ENCODE data around the gene TMEM37.

- TF ChIP-seq TAF1 (conservative IDR thresholded peaks at IDR 0.05) (no peak), CTCF (IDR thresholded peaks at IDR 0.05; ENCODE audit: low read depth, low read length, missing input control) (no peak), RXRA (IDR thresholded peaks at IDR 0.05) (no peak), YY1 (IDR thresholded peaks at IDR 0.05) (no peak), FOXA1 (IDR thresholded peaks at IDR 0.05) (no peak), SP1 (IDR thresholded peaks at IDR 0.05) (no peak), RAD21 (IDR thresholded peaks at IDR 0.05) (no peak), MAX (IDR thresholded peaks at IDR 0.05) (no peak), HNF4A (conservative IDR thresholded peaks at IDR 0.05) (no peak), JUND (IDR thresholded peaks at IDR 0.05) (no peak), EGR1 (IDR thresholded peaks at IDR 0.05; ENCODE audit: low read depth in 2 of 2) (no peak), REST (IDR thresholded peaks at IDR 0.05) (no peak), ATF3 (IDR thresholded peaks at IDR 0.05) (no peak), GABPA (IDR thresholded peaks at IDR 0.05 in 1 of 2, conservative IDR thresholded peaks at IDR 0.05 in 1 of 2) (no peak)
Measured at GRCh38 chr2:119475857-119476244, 44.2 kb downstream of the TMEM37 start.

Measured in liver (tissue), 3 donors.